ENCODE data around the gene FAM149A.

FAM149A gene

DNA sequence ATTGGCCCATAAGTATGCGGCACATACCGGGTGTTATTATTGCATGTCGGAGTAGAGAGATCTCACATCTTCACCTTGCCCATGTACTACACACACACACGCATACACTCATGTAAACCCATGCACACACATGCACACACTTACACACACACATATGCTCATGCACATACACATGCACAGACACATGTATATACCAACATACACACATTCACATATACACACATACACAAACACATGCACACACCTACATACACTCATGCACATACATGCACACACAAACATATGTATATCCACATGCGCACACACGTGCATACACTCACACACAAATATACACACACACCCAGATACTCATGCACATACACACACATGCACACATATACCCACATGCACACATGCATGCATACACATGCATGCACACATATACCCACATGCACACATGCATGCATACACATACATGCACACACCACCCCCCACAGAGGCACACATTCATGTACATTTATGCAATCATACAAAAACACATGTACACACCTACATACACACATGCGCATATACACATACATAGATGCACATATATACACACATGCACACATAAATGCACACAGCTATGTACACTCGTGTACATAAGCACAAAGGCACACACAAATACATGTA, 98.1 kb downstream of the FAM149A start:
- DNase-seq (ENCODE audit: low read depth) = no peak

DNA sequence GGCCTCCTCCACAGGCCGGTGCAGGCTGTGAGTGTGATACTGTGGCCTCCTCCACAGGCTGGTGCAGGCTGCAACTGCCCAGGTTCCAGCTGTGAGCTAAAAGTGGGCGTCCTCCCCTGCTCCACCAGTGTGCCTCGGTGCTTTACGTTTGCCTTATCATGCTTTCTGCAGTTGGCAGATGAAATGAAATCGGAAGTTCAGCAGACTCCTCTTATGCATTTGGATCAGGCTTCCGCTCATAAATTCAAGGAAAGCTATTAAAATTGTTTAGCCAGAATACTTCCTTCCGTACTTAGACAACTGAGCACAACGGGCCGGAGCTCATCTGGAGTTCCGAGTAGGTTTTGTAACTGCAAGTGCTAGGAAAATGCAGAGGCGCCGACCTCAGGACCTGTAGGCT, 98.9 kb downstream of the FAM149A start:
- no peak for DNase-seq (ENCODE audit: low read depth)

DNA sequence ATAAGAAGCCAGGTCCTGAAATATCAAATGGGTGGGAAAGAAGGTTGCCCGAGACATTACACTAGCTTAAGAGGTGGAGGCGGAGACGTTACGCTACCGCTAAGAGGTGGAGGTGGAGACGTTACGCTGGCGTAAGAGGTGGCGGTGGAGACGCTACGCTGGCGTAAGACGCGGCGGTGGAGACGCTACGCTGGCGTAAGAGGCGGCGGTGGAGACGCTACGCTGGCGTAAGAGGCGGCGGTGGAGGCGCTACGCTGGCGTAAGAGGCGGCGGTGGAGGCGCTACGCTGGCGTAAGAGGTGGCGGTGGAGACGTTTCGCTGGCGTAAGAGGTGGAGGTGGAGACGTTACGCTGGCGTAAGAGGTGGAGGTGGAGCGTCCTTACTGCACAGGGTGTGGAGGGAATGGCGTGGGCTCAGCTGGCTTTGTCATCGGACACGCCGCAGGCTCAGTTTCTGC, 99.6 kb downstream of the FAM149A start:
- no peak for DNase-seq (ENCODE audit: low read depth)

DNA sequence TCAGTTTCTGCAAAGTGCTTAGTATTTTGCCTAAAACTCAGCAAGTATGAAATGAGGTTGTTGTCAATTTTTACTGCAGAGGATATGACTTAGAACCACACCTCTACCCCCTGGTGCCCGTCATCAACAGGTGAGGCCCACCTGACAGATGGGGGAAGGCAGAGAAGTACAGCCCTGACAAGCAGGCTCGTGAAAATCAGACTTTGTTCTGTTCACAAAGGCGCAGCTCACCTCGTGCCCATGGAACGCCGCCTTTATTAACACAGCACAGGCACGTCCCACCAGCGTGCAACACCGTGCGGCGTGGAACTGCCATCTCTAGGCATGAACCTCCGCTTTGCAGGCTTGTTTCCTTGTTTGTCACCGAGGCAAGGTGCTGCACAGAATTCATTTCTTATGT, 100.2 kb downstream of the FAM149A start:
- DNase-seq (ENCODE audit: low read depth) = no peak

DNA sequence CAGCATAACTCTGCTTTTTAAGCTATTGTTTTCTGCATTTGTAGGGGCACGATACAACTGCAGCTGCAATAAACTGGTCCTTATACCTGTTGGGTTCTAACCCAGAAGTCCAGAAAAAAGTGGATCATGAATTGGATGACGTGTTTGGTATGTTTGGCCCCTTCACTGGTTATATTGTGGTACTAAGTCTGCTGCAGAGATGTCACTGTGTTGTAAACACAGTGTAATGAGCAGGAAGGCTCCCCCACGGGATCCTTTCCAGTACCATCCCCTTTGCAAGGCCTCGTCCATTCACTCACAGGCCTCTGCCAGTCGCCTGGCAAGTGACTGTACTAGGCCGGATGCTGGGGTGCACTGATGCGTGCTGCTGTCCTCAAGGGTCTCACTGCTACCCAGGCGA, 100.7 kb downstream of the FAM149A start:
- DNase-seq (ENCODE audit: low read depth) = no peak

DNA sequence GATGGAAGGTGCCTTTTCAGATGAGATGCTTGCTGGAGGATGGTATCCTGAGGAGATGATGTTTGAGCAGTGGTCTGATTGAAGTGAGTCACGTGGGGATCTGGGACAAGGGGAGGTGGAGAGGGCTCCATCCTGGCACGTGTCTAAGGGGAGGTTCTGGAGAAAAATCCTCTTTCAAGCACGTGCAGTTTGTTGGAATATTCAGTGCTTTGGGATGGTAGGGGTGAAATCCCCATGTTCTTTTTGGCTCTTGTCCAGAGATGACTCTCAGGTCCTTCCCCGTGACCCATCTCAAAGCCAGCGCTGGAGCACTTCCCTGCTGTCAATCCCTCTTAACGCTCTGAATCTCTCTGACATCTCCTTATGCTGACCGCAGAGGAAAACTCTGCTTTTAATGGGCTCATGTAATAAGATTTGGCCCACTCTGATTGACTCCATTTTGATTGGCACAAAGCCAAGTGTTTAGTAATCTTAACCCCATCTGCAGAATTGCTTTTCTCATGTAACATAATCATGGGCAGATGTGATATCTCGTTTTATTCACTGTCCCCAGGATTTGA, 112.0 kb downstream of the FAM149A start:
- DNase-seq (ENCODE audit: low read depth) = no peak

DNA sequence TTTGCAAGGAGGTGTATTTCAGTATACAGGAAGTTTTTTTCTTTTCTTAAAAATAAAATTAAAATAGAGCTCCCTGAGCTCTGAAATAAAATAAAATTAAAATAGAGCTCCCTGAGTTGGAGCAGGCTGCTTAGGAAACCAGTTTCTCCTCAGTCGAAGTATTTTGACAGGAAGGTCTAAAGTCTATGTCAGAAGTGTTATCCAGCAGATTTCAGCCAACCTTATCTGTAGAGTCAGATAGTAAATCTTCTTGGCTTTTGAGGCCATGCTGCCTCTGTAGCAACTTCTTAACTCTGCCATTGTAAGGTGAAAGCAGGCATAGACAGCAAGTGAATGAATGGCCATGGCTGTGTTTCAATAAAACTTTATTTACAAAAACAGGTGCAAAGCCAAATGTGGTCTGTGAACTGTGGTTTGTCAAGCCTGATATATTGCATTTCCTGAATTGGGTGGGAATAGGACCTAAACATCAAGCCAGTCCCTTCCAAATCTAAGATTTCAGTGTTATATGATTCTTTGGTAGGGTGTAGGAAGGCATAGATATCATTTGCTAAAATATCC, 113.3 kb downstream of the FAM149A start:
- no peak for DNase-seq (ENCODE audit: low read depth)

DNA sequence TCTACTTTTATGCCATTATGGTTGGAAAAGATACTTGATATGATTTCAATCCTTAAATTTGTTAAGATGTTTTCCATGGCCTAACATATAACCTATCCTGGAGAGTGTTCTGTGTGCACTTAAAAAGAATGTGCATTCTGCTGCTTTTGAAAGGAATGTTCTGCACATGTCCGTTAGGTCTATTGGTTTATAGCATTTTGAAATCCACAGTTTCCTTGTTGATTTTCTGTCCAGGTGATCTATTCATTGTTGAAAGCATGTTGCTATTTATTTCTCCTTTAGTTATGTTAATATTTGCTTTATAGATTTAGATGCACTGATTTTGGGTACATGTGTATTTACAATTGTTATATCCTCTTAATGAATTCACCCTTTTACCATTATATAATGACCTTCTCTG, 117.1 kb downstream of the FAM149A start:
- no peak for DNase-seq (ENCODE audit: low read depth)

Measured in HS-27A (cell line).